CD14-positive monocyte (primary cell): ENCODE results near the gene SPON1. TPM values are rescaled to one million over a fixed set of nuclear protein-coding genes. Genes with fewer than 3 reads are reported as not detected.
"Not testable (repeated sequence)": the region's sequence is repeated elsewhere in the genome, so short reads cannot be mapped to it uniquely, and the experiment has no call there.

Experiments
- DNase-seq, 3 donors: peaks; one replicate each; pipeline ENCODE4 v3.0.0-alpha.2; 2011 to 2022
- H2AFZ ChIP-seq: 2 replicates; pipeline ENCODE4 v1.6.0; 2012; ENCODE audit warnings: mild to moderate bottlenecking, low read depth, low read length, inconsistent platforms; ENCODE audit not compliant: insufficient read depth, poor library complexity, severe bottlenecking
- H3K27ac ChIP-seq, 2 donors: 1 replicate in 1 of 2; 2 replicates in 1 of 2; pipeline ENCODE4 v1.5.1; 2012 to 2013; ENCODE audit warnings: low read length in 2 of 2, control low read depth in 1 of 2, inconsistent platforms in 1 of 2, low read depth in 1 of 2, mild to moderate bottlenecking in 1 of 2
- H3K27me3 ChIP-seq, 2 donors: one replicate each; pipeline versions ENCODE4 v1.6.0 to v1.6.1; 2011 to 2013; ENCODE audit warnings: low read length in 2 of 2; ENCODE audit not compliant: control insufficient read depth in 2 of 2, insufficient read depth in 2 of 2
- H3K36me3 ChIP-seq, 2 donors: replicated peaks in 1 of 2; 1 replicate in 1 of 2; 2 replicates in 1 of 2; pipeline versions ENCODE4 v1.5.1 to v1.6.1; 2012 to 2013; ENCODE audit warnings: low read length in 2 of 2, control low read depth in 1 of 2, inconsistent platforms in 1 of 2, mild to moderate bottlenecking in 1 of 2; ENCODE audit not compliant: insufficient read depth in 2 of 2, control insufficient read depth in 1 of 2
- H3K4me1 ChIP-seq, 2 donors: 1 replicate in 1 of 2; 2 replicates in 1 of 2; pipeline versions ENCODE4 v1.5.1 to v1.6.1; 2012 to 2013; ENCODE audit warnings: low read length in 2 of 2, control low read depth in 1 of 2, inconsistent platforms in 1 of 2, mild to moderate bottlenecking in 1 of 2, moderate library complexity in 1 of 2; ENCODE audit not compliant: insufficient read depth in 2 of 2, control insufficient read depth in 1 of 2
- H3K4me2 ChIP-seq: replicated peaks from 2 replicates; pipeline ENCODE3; 2012; ENCODE audit warnings: low read length, moderate library complexity, mild to moderate bottlenecking; ENCODE audit not compliant: poor library complexity, severe bottlenecking; ENCODE audit errors: extremely low read depth
- H3K4me3 ChIP-seq, 3 experiments: fragments of 200-600 bp in 1 of 3; sonication (generic) in 1 of 3; replicated peaks in 1 of 3; 1 replicate in 2 of 3; 2 replicates in 1 of 3; pipeline ENCODE4 v1.5.1; 2011 to 2013; ENCODE audit warnings: low read length in 3 of 3, mild to moderate bottlenecking in 3 of 3, control low read depth in 2 of 3, low read depth in 2 of 3, inconsistent platforms in 1 of 3, moderate library complexity in 1 of 3
- H3K79me2 ChIP-seq: 2 replicates; pipeline ENCODE4 v1.6.0; 2012; ENCODE audit warnings: mild to moderate bottlenecking, control low read depth, inconsistent platforms, low read length, moderate library complexity; ENCODE audit not compliant: insufficient read depth
- H3K9ac ChIP-seq: 2 replicates; pipeline ENCODE4 v1.6.0; 2017; ENCODE audit warnings: low read length, mild to moderate bottlenecking; ENCODE audit not compliant: insufficient read depth, poor library complexity, severe bottlenecking
- H3K9me3 ChIP-seq, 2 donors: replicated peaks in 1 of 2; 1 replicate in 1 of 2; 2 replicates in 1 of 2; pipeline versions ENCODE4 v1.5.1 to v1.6.1; 2012 to 2013; ENCODE audit warnings: low read length in 2 of 2, control low read depth in 1 of 2; ENCODE audit not compliant: control insufficient read depth in 1 of 2, insufficient read depth in 1 of 2
- H4K20me1 ChIP-seq: 2 replicates; pipeline ENCODE4 v1.6.0; 2012; ENCODE audit warnings: mild to moderate bottlenecking, low read length, control low read depth, moderate library complexity; ENCODE audit not compliant: insufficient read depth
- H3K27ac Mint-ChIP-seq, 7 donors: one replicate each; pipeline ENCODE4 v1.8.0; 2020; ENCODE audit warnings: mild to moderate bottlenecking in 7 of 7, mixed read lengths in 7 of 7, moderate library complexity in 6 of 7, inconsistent platforms in 2 of 7
- H3K27me3 Mint-ChIP-seq, 3 donors: one replicate each; pipeline ENCODE4 v1.8.0; 2021 to 2022; ENCODE audit warnings: low read depth in 3 of 3, mild to moderate bottlenecking in 3 of 3, mixed read lengths in 3 of 3, moderate library complexity in 3 of 3, inconsistent platforms in 1 of 3
- H3K36me3 Mint-ChIP-seq, 2 donors: one replicate each; pipeline ENCODE4 v1.8.0; 2020; ENCODE audit warnings: mixed read lengths in 2 of 2, inconsistent platforms in 1 of 2, mild to moderate bottlenecking in 1 of 2
- H3K4me1 Mint-ChIP-seq: one replicate; pipeline ENCODE4 v1.8.0; 2020; ENCODE audit warnings: mild to moderate bottlenecking, mixed read lengths
- H3K4me3 Mint-ChIP-seq, 2 donors: one replicate each; pipeline ENCODE4 v1.8.0; 2020; ENCODE audit warnings: mild to moderate bottlenecking in 2 of 2, mixed read lengths in 2 of 2, moderate library complexity in 1 of 2
- H3K9me3 Mint-ChIP-seq, 7 donors: one replicate each; pipeline ENCODE4 v1.8.0; 2020 to 2022; ENCODE audit warnings: mixed read lengths in 7 of 7, mild to moderate bottlenecking in 6 of 7, moderate library complexity in 6 of 7, inconsistent platforms in 2 of 7
- WGBS: methylation state at CpG from one replicate; pipeline ENCODE4 v1.1.5; 2013; ENCODE audit warnings: missing lambda C conversion rate; ENCODE audit not compliant: insufficient coverage; 5-methylcytosine and 5-hydroxymethylcytosine counted together
- intact Hi-C, 2 donors: fragments of 100-400 bp; cut with micrococcal nuclease; formaldehyde crosslinking; loops; one replicate each; pipeline versions ENCODE4 v1.15.0 to v1.15.1; 2023
- polyA plus RNA-seq, 3 donors: library from polyadenylated mRNA; depleted of rRNA in 1 of 3; unstranded in 2 of 3; stranded (reverse) in 1 of 3; fragments of 300-500 nt in 2 of 3; fragments of >200 nt in 1 of 3; fragmentation: Illumina TruSeq in 2 of 3; gene quantifications; 1 replicate in 2 of 3; 2 replicates in 1 of 3; pipeline ENCODE4 v1.2.3, GENCODE V29; 2012 to 2021
- TF ChIP-seq, protein P1 (sequence below): fragments of 200-600 bp; IDR thresholded peaks from one replicate; pipeline ENCODE4 v1.8.0; 2022; ENCODE audit warnings: antibody characterized with exemption, mild to moderate bottlenecking

Gene SPON1
- polyA plus RNA-seq, 3 donors = not detected

DNA sequence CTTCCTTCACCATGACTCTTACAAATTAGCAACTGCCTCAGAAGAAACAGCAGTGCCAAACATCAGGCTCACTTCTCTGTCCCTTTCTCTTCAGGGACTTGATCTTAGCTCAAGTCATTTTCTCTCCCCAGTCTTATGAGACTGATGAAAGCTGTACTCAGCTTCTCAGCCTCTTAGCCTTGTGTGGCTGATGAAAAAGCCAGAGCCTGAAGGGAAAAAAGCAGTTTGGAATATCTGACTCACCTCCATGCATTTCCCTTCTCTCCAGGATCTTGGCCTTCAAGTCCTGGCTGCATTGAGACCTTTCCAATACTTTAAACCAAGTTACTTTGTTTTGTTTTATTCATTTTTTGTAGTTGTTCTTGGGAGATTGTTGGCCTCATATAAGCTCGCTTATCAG lies 195.9 kb downstream of the SPON1 start:
- peaks cover 12 to 32% (median 26%) of the 10 kb centered on the region in 7 donors for H3K9me3 Mint-ChIP-seq

DNA sequence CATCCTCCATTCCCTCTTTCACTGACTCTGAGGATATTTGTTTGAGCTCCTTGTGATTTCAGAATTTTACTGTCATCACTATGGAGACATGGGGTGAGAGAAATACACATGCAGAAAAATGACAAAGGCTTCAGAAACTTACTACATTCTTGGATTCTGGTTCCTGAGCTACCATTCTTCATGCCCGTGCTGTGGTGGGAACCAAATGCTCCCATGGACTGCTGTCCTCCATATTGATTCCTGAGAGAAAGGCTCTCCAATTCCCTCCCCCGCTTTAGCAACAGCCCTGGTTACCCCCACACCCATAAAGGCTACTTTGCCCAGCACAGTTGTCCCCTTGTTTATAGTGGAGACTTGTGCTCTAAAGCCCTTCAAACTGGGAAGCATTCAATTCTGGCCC lies 201.1 kb downstream of the SPON1 start:
- Mint-ChIP-seq H3K4me1 (no peaks in the 10 kb centered on the region), H3K9me3 (peaks cover 0 to 4% (median 2%) of the 10 kb centered on the region in 7 donors), H3K27me3 (peaks cover 0 to 8% (median 2%) of the 10 kb centered on the region in 3 donors), H3K4me3 (no peak overlapping the region), H3K27ac (no peak overlapping the region), H3K36me3 (no peaks in the 10 kb centered on the region)
- Histone ChIP-seq H3K9ac (no peak overlapping the region), H3K9me3 (no peaks in the 10 kb centered on the region), H3K4me2 (no peak overlapping the region), H2AFZ (no peak overlapping the region), H3K4me1 (no peaks in the 10 kb centered on the region), H3K36me3 (no peaks in the 10 kb centered on the region), H3K79me2 (no peaks in the 10 kb centered on the region), H4K20me1 (no peaks in the 10 kb centered on the region), H3K27me3 (no peaks in the 10 kb centered on the region), H3K4me3 (no peak overlapping the region), H3K27ac (no peak overlapping the region)
- no peak for DNase-seq
- TF ChIP-seq, protein P1, sequence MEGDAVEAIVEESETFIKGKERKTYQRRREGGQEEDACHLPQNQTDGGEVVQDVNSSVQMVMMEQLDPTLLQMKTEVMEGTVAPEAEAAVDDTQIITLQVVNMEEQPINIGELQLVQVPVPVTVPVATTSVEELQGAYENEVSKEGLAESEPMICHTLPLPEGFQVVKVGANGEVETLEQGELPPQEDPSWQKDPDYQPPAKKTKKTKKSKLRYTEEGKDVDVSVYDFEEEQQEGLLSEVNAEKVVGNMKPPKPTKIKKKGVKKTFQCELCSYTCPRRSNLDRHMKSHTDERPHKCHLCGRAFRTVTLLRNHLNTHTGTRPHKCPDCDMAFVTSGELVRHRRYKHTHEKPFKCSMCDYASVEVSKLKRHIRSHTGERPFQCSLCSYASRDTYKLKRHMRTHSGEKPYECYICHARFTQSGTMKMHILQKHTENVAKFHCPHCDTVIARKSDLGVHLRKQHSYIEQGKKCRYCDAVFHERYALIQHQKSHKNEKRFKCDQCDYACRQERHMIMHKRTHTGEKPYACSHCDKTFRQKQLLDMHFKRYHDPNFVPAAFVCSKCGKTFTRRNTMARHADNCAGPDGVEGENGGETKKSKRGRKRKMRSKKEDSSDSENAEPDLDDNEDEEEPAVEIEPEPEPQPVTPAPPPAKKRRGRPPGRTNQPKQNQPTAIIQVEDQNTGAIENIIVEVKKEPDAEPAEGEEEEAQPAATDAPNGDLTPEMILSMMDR = no peak
- intact Hi-C loops = no loop called here
- WGBS = 100% methylated on average over 1 of the region's 2 CpGs

More for the DNA sequence above, 195.9 kb downstream of the SPON1 start:
- H3K36me3 Mint-ChIP-seq = no peaks in the 10 kb centered on the region
- no peak for DNase-seq
- Histone ChIP-seq H2AFZ (no peak overlapping the region), H3K9ac (no peak overlapping the region), H3K79me2 (no peaks in the 10 kb centered on the region), H3K4me2 (no peak overlapping the region), H3K4me1 (no peaks in the 10 kb centered on the region), H3K36me3 (no peaks in the 10 kb centered on the region), H3K27ac (no peak overlapping the region), H3K27me3 (no peaks in the 10 kb centered on the region), H4K20me1 (no peaks in the 10 kb centered on the region), H3K4me3 (no peak overlapping the region), H3K9me3 (peaks cover 12 to 15% of the 10 kb centered on the region in 2 donors)
- H3K4me3 Mint-ChIP-seq = no peak overlapping the region
- WGBS = no CpG with 5 or more reads among the region's 1 CpG
- no peak overlapping the region for H3K27ac Mint-ChIP-seq
- peaks cover 0 to 4% (median 3%) of the 10 kb centered on the region in 3 donors for H3K27me3 Mint-ChIP-seq
- no peaks in the 10 kb centered on the region for H3K4me1 Mint-ChIP-seq
- intact Hi-C loops = no loop called here
- TF ChIP-seq, protein P1 = no peak

DNA sequence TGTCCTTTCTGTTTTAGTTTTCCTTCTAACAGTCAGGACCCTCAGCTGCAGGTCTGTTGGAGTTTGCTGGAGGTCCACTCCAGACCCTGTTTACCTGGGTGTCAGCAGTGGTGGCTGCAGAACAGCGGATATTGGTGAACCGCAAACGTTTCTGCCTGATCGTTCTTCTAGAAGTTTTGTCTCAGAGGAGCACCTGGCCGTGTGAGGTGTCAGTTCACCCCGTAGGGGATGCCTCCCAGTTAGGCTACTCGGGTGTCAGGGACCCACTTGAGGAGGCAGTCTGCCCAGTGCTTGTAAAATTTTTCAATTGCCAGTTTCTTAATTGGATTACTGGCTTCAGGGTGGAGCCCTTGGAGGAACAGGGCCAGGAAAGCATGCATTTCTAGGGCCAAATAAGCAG lies 211.2 kb downstream of the SPON1 start:
- H3K4me3 ChIP-seq, H3K9ac ChIP-seq, DNase-seq, H3K79me2 ChIP-seq, H3K27me3 ChIP-seq, H4K20me1 ChIP-seq, H3K4me2 ChIP-seq, H2AFZ ChIP-seq, intact Hi-C loops, H3K27ac ChIP-seq, H3K36me3 ChIP-seq, H3K27ac Mint-ChIP-seq, H3K9me3 ChIP-seq, H3K4me1 ChIP-seq, H3K4me1 Mint-ChIP-seq, H3K27me3 Mint-ChIP-seq, H3K36me3 Mint-ChIP-seq, H3K4me3 Mint-ChIP-seq: not testable (repeated sequence)
- peaks cover 3 to 10% (median 5%) of the 10 kb centered on the region in 7 donors for H3K9me3 Mint-ChIP-seq
- WGBS = 95% methylated on average over 7 of the region's 7 CpGs
